ENCODE measurements around the gene MZT1.

MZT1 gene

DNA sequence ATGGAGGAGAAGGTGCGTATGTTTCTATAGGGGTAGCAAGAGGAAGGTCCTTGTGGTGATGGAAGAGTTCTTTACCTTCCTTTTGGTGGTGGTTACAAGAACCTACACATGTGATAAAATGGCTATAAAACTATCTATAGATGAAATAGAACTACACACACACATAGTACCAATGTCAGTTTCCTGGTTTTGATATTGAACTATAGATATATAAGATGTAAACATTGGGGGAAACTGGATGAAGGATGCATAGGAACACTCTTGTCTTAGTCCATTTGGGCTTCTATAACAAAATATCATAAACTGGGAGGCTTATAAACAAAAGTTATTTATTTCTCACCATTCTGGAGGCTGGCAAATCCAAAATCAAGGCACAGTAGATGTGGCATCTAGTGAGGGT, 47.1 kb downstream of the MZT1 start:
- TF ChIP-seq CTCF (IDR thresholded peaks at IDR 0.05): no peak
- no peak overlapping the region for H3K27ac ChIP-seq

DNA sequence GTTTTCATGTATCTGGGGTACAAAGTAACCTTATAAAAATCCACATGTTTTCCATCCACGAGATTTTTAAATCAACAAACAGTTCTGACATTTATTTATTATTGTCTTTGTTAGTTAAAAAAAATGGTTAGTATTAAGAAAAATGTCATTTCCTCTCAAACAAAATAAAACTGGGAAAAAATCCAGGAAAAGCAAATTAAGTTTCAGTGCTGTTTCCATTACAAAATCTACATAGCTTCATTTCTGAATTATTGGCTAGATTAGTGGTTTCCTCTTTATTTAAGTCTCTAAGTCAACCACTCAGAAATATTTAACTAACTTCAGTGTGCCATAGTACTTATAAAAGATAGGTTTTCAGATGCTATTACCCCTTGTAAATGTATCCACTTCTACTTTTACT, 49.1 kb downstream of the MZT1 start:
- no peak for TF ChIP-seq CTCF (IDR thresholded peaks at IDR 0.05)
- no peak for TF ChIP-seq ZFX (IDR thresholded peaks at IDR 0.05; ENCODE audit: borderline replicate concordance)
- no peak overlapping the region for H3K27ac ChIP-seq

DNA sequence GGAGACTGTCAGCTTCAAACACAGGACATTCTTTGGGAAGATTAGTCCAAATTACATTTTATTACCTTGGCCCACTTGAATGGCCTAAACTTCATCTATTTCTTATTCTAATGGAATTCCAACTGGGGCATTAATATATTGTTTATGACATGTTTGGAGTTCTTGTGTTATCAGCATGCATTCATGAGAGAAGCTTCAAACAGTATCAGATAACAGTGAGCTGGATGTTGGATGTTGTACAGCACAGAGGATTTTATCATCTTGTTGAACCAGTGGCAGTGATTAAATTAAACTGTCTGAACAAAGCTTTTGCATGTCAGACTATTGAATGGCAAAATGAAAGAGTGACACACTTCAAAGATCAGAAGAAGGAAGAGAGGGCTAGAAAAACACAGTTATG, 50.0 kb downstream of the MZT1 start:
- no peak overlapping the region for H3K27ac ChIP-seq
- TF ChIP-seq ZFX (IDR thresholded peaks at IDR 0.05; ENCODE audit: borderline replicate concordance) (no peak), CTCF (IDR thresholded peaks at IDR 0.05) (no peak)

GRCh38 chr13:72666391-72666790, 61.0 kb downstream of the MZT1 start:
- H3K27ac ChIP-seq: no peak overlapping the region
- TF ChIP-seq ZFX (IDR thresholded peaks at IDR 0.05; ENCODE audit: borderline replicate concordance): no peak
- no peak for TF ChIP-seq CTCF (IDR thresholded peaks at IDR 0.05)

- no peak for TF ChIP-seq CTCF (IDR thresholded peaks at IDR 0.05)
- no peak for TF ChIP-seq ZFX (IDR thresholded peaks at IDR 0.05; ENCODE audit: borderline replicate concordance)
These were observed 64.9 kb downstream of the MZT1 start for GRCh38 chr13:72662548-72662947.

More at GRCh38 chr13:72662548-72662947, 64.9 kb downstream of the MZT1 start:
- no peak overlapping the region for H3K27ac ChIP-seq
